ENCODE results near the gene TNFSF15. TPM values are rescaled to one million over a fixed set of nuclear protein-coding genes. Genes with fewer than 3 reads are reported as not detected.

TNFSF15 gene
- total RNA-seq, 2 experiments from 2014 or later = 0.47 to 0.50 TPM

GRCh38 chr9:114787214-114787613 is 18.6 kb downstream of the TNFSF15 start:
- no peak overlapping the region for H3K27ac Mint-ChIP-seq
- no peaks in the 10 kb centered on the region for H3K9me3 Mint-ChIP-seq (ENCODE audit: low read depth)
- ATAC-seq (no peak), DNase-seq (no peak)
- intact Hi-C loops (cut with DNase I, micrococcal nuclease) = no loop called here
- H3K4me3 Mint-ChIP-seq = no peak overlapping the region
- ChIA-PET CTCF (interaction anchor here (0.6 to 1.9 kb wide), 3 partner anchors 10 to 157 kb away, joined by 3 to 6 read pairs (median 5); no protein-coding TSS in a partner anchor), POLR2A (no interaction called here)
- H3K4me1 Mint-ChIP-seq = no peaks in the 10 kb centered on the region
- H3K27me3 Mint-ChIP-seq = no peaks in the 10 kb centered on the region
- H3K36me3 Mint-ChIP-seq (ENCODE audit: low read depth) = no peaks in the 10 kb centered on the region

GRCh38 chr9:114785866-114786650 is 19.8 kb downstream of the TNFSF15 start:
- no peak overlapping the region for H3K4me3 Mint-ChIP-seq
- H3K27ac Mint-ChIP-seq = peak overlapping the region; percentile 12
- intact Hi-C loops (cut with DNase I, micrococcal nuclease) = no loop called here
- no peaks in the 10 kb centered on the region for H3K9me3 Mint-ChIP-seq (ENCODE audit: low read depth)
- CTCF ChIA-PET = interaction anchor here (0.7 to 1.0 kb wide), 2 partner anchors 43 to 150 kb away, joined by 3 read pairs; no protein-coding TSS in a partner anchor
- POLR2A ChIA-PET = no interaction called here
- no peaks in the 10 kb centered on the region for H3K4me1 Mint-ChIP-seq
- no peak for DNase-seq
- H3K27me3 Mint-ChIP-seq = no peaks in the 10 kb centered on the region
- no peak for ATAC-seq
- H3K36me3 Mint-ChIP-seq (ENCODE audit: low read depth) = no peaks in the 10 kb centered on the region

GRCh38 chr9:114784721-114785279 is 21.0 kb downstream of the TNFSF15 start:
- DNase-seq (no peak), ATAC-seq (no peak)
- ChIA-PET POLR2A (no interaction called here), CTCF (interaction anchor here (0.7 to 1.0 kb wide), 2 partner anchors 19 to 149 kb away, joined by 3 read pairs; no protein-coding TSS in a partner anchor)
- H3K4me3 Mint-ChIP-seq = no peak overlapping the region
- H3K9me3 Mint-ChIP-seq (ENCODE audit: low read depth) = no peaks in the 10 kb centered on the region
- H3K4me1 Mint-ChIP-seq = no peaks in the 10 kb centered on the region
- intact Hi-C loops (cut with DNase I, micrococcal nuclease) = no loop called here
- H3K36me3 Mint-ChIP-seq (ENCODE audit: low read depth) = no peaks in the 10 kb centered on the region
- H3K27ac Mint-ChIP-seq = no peak overlapping the region
- H3K27me3 Mint-ChIP-seq = no peaks in the 10 kb centered on the region

GRCh38 chr9:114782586-114782985 is 23.3 kb downstream of the TNFSF15 start:
- Mint-ChIP-seq H3K27me3 (peaks cover 2% of the 10 kb centered on the region), H3K9me3 (ENCODE audit: low read depth) (no peaks in the 10 kb centered on the region), H3K4me1 (peaks cover 7% of the 10 kb centered on the region), H3K27ac (no peak overlapping the region), H3K4me3 (no peak overlapping the region), H3K36me3 (ENCODE audit: low read depth) (no peaks in the 10 kb centered on the region)
- DNase-seq (no peak), ATAC-seq (no peak)
- intact Hi-C loops (cut with DNase I, micrococcal nuclease) = no loop called here
- POLR2A ChIA-PET = no interaction called here
- CTCF ChIA-PET = interaction anchor here (0.5 to 1.2 kb wide), 2 partner anchors 102 to 396 kb away, joined by 3 read pairs; no protein-coding TSS in a partner anchor

- ChIA-PET CTCF (interaction anchor here (0.7 kb wide), 1 partner anchor 98 kb away, joined by 3 read pairs; no protein-coding TSS in a partner anchor), POLR2A (no interaction called here)
- Mint-ChIP-seq H3K36me3 (ENCODE audit: low read depth) (peaks cover 2% of the 10 kb centered on the region), H3K9me3 (ENCODE audit: low read depth) (no peaks in the 10 kb centered on the region), H3K27me3 (peaks cover 2% of the 10 kb centered on the region), H3K4me3 (no peak overlapping the region), H3K4me1 (peaks cover 24% of the 10 kb centered on the region), H3K27ac (no peak overlapping the region)
- DNase-seq (no peak), ATAC-seq (no peak)
- intact Hi-C loops (cut with DNase I, micrococcal nuclease) = no loop called here
Measured at GRCh38 chr9:114779352-114779845, 26.4 kb downstream of the TNFSF15 start.

- no peak overlapping the region for H3K27ac Mint-ChIP-seq
- ChIA-PET CTCF (interaction anchor here (0.8 to 2.0 kb wide), 3 partner anchors 39 to 132 kb away, joined by 3 to 4 read pairs (median 3); no protein-coding TSS in a partner anchor), POLR2A (no interaction called here)
- DNase-seq (peak; percentile 70), ATAC-seq (peak; percentile 100)
- H3K27me3 Mint-ChIP-seq = peaks cover 2% of the 10 kb centered on the region
- intact Hi-C loops (cut with DNase I, micrococcal nuclease) = no loop called here
- no peaks in the 10 kb centered on the region for H3K9me3 Mint-ChIP-seq (ENCODE audit: low read depth)
- H3K36me3 Mint-ChIP-seq (ENCODE audit: low read depth) = peaks cover 2% of the 10 kb centered on the region
- H3K4me1 Mint-ChIP-seq = peaks cover 27% of the 10 kb centered on the region
- H3K4me3 Mint-ChIP-seq = no peak overlapping the region
Measured at GRCh38 chr9:114777821-114778609, 27.8 kb downstream of the TNFSF15 start.

GRCh38 chr9:114776683-114777399 is 29.0 kb downstream of the TNFSF15 start:
- CTCF ChIA-PET = interaction anchor here (0.7 to 2.0 kb wide), 3 partner anchors 115 to 813 kb away, joined by 3 to 4 read pairs (median 3); no protein-coding TSS in a partner anchor
- intact Hi-C loops (cut with DNase I, micrococcal nuclease) = no loop called here
- H3K4me3 Mint-ChIP-seq = no peak overlapping the region
- peaks cover 2% of the 10 kb centered on the region for H3K27me3 Mint-ChIP-seq
- POLR2A ChIA-PET = no interaction called here
- DNase-seq = no peak
- no peak overlapping the region for H3K27ac Mint-ChIP-seq
- H3K9me3 Mint-ChIP-seq (ENCODE audit: low read depth) = no peaks in the 10 kb centered on the region
- ATAC-seq = no peak
- H3K4me1 Mint-ChIP-seq = peaks cover 27% of the 10 kb centered on the region
- H3K36me3 Mint-ChIP-seq (ENCODE audit: low read depth) = peaks cover 2% of the 10 kb centered on the region

GRCh38 chr9:114775981-114776380 is 29.9 kb downstream of the TNFSF15 start:
- Mint-ChIP-seq H3K36me3 (ENCODE audit: low read depth) (peaks cover 2% of the 10 kb centered on the region), H3K27me3 (peaks cover 2% of the 10 kb centered on the region), H3K27ac (no peak overlapping the region), H3K4me3 (no peak overlapping the region), H3K4me1 (peaks cover 27% of the 10 kb centered on the region), H3K9me3 (ENCODE audit: low read depth) (no peaks in the 10 kb centered on the region)
- ChIA-PET POLR2A (no interaction called here), CTCF (interaction anchor here (0.6 to 2.0 kb wide), 2 partner anchors 47 to 123 kb away, joined by 3 to 4 read pairs; no protein-coding TSS in a partner anchor)
- intact Hi-C loops (cut with DNase I, micrococcal nuclease) = no loop called here
- no peak for ATAC-seq
- DNase-seq = no peak

GRCh38 chr9:114775121-114775520 is 30.7 kb downstream of the TNFSF15 start:
- H3K27ac Mint-ChIP-seq = no peak overlapping the region
- H3K27me3 Mint-ChIP-seq = peaks cover 2% of the 10 kb centered on the region
- no peak for ATAC-seq
- CTCF ChIA-PET = interaction anchor here (0.6 kb wide), 1 partner anchor 134 kb away, joined by 3 read pairs; no protein-coding TSS in a partner anchor
- intact Hi-C loops (cut with DNase I, micrococcal nuclease) = no loop called here
- no peak for DNase-seq
- H3K4me3 Mint-ChIP-seq = no peak overlapping the region
- peaks cover 2% of the 10 kb centered on the region for H3K36me3 Mint-ChIP-seq (ENCODE audit: low read depth)
- H3K9me3 Mint-ChIP-seq (ENCODE audit: low read depth) = no peaks in the 10 kb centered on the region
- POLR2A ChIA-PET = no interaction called here
- peaks cover 27% of the 10 kb centered on the region for H3K4me1 Mint-ChIP-seq

GRCh38 chr9:114774524-114774923 is 31.3 kb downstream of the TNFSF15 start:
- Mint-ChIP-seq H3K9me3 (ENCODE audit: low read depth) (no peaks in the 10 kb centered on the region), H3K4me1 (peaks cover 27% of the 10 kb centered on the region), H3K27ac (no peak overlapping the region), H3K4me3 (no peak overlapping the region), H3K36me3 (ENCODE audit: low read depth) (peaks cover 2% of the 10 kb centered on the region), H3K27me3 (peaks cover 2% of the 10 kb centered on the region)
- intact Hi-C loops (cut with DNase I, micrococcal nuclease) = no loop called here
- no peak for DNase-seq
- CTCF ChIA-PET = interaction anchor here (0.6 to 1.5 kb wide), 2 partner anchors 132 to 134 kb away, joined by 3 to 4 read pairs; no protein-coding TSS in a partner anchor
- POLR2A ChIA-PET = no interaction called here
- no peak for ATAC-seq

- no peak for DNase-seq
- Mint-ChIP-seq H3K4me3 (no peak overlapping the region), H3K4me1 (peaks cover 17% of the 10 kb centered on the region), H3K27me3 (no peaks in the 10 kb centered on the region), H3K9me3 (ENCODE audit: low read depth) (no peaks in the 10 kb centered on the region), H3K27ac (no peak overlapping the region), H3K36me3 (ENCODE audit: low read depth) (peaks cover 2% of the 10 kb centered on the region)
- intact Hi-C loops (cut with DNase I, micrococcal nuclease) = no loop called here
- ChIA-PET CTCF (no interaction called here), POLR2A (no interaction called here)
- ATAC-seq = no peak
Measured at GRCh38 chr9:114771889-114772288, 34.0 kb downstream of the TNFSF15 start.

Measured in activated CD4-positive, alpha-beta T cell treated with anti-CD3 and anti-CD28 coated beads for 36 hours (primary cell).